Stimulated activated naive CD4-positive, alpha-beta T cell treated with Interleukin-2 at 50 U/mL for 16 hours (primary cell): ENCODE data around the gene SCOC.

Experiments
- DNase-seq: peaks from one replicate; lab custom pipeline; 2025; lab: John Stamatoyannopoulos, UW

SCOC gene

GRCh38 chr4:140373328-140374129, at the start of gene SCOC:
TSS of gene SCOC (plus strand) at chr4:140373646. CDS start at chr4:140379171, 5,525 bp downstream.
- DNase-seq = peak; percentile 98

- no peak for DNase-seq
These were observed 47.0 kb upstream of the SCOC start for GRCh38 chr4:140326395-140326993.

- DNase-seq = no peak
These were observed 43.0 kb upstream of the SCOC start for GRCh38 chr4:140330311-140330900.

GRCh38 chr4:140331245-140331644, 42.2 kb upstream of the SCOC start:
- DNase-seq = no peak

GRCh38 chr4:140331876-140332275, 41.6 kb upstream of the SCOC start:
- no peak for DNase-seq

GRCh38 chr4:140332734-140333133, 40.7 kb upstream of the SCOC start:
- no peak for DNase-seq

- no peak for DNase-seq
These were observed 39.9 kb upstream of the SCOC start for GRCh38 chr4:140333523-140333922.

- no peak for DNase-seq
These were observed 38.4 kb upstream of the SCOC start for GRCh38 chr4:140335076-140335475.

- DNase-seq = no peak
These were observed 36.7 kb upstream of the SCOC start for GRCh38 chr4:140336730-140337129.

GRCh38 chr4:140342620-140343019, 30.8 kb upstream of the SCOC start:
- DNase-seq = no peak

GRCh38 chr4:140343303-140343702, 30.1 kb upstream of the SCOC start:
- DNase-seq = no peak

GRCh38 chr4:140344101-140344500, 29.3 kb upstream of the SCOC start:
- DNase-seq = no peak

GRCh38 chr4:140344621-140345020, 28.8 kb upstream of the SCOC start:
- no peak for DNase-seq

GRCh38 chr4:140346136-140346535, 27.3 kb upstream of the SCOC start:
- DNase-seq = no peak

GRCh38 chr4:140349816-140350215, 23.6 kb upstream of the SCOC start:
- no peak for DNase-seq

- no peak for DNase-seq
These were observed 22.1 kb upstream of the SCOC start for GRCh38 chr4:140351093-140352075.

- DNase-seq = no peak
These were observed 19.7 kb upstream of the SCOC start for GRCh38 chr4:140353786-140354185.

- no peak for DNase-seq
These were observed 18.2 kb upstream of the SCOC start for GRCh38 chr4:140355288-140355687.

GRCh38 chr4:140357868-140358267, 15.6 kb upstream of the SCOC start:
- DNase-seq = no peak

GRCh38 chr4:140358281-140358680, 15.2 kb upstream of the SCOC start:
- DNase-seq = no peak

GRCh38 chr4:140359562-140360427, 13.7 kb upstream of the SCOC start:
- DNase-seq = peak; percentile 69
